WERI-Rb-1 (cell line): ENCODE measurements around the gene DCC.

Experiments
- DNase-seq: peaks from one replicate; pipeline ENCODE4 v3.0.0-alpha.2; 2020
- H3K27ac ChIP-seq: fragments of 250-450 bp; sonication (Bioruptor Pico); 2 replicates; pipeline ENCODE4 v1.5.1; 2020; ENCODE audit warnings: mild to moderate bottlenecking, moderate library complexity
- H3K27me3 ChIP-seq: fragments of 250-450 bp; sonication (Bioruptor Pico); 2 replicates; pipeline ENCODE4 v1.5.1; 2021; ENCODE audit warnings: mild to moderate bottlenecking, low read depth, moderate library complexity; ENCODE audit not compliant: insufficient read depth, severe bottlenecking
- H3K36me3 ChIP-seq: fragments of 250-450 bp; sonication (Bioruptor Pico); 2 replicates; pipeline ENCODE4 v1.5.1; 2020; ENCODE audit warnings: mild to moderate bottlenecking, moderate library complexity
- H3K4me3 ChIP-seq: 2 replicates; pipeline ENCODE4 v1.5.1; 2011; ENCODE audit warnings: low read depth, mild to moderate bottlenecking, control low read depth, low read length
- H3K9me3 ChIP-seq: fragments of 250-450 bp; sonication (Bioruptor Pico); 2 replicates; pipeline ENCODE4 v1.5.1; 2021; ENCODE audit warnings: mild to moderate bottlenecking, moderate library complexity; ENCODE audit not compliant: severe bottlenecking
- TF ChIP-seq, protein P1 (sequence below): IDR thresholded peaks from 2 replicates; pipeline ENCODE4 v1.5.1; 2011; ENCODE audit warnings: low read depth, mild to moderate bottlenecking, control low read depth, inconsistent platforms, low read length

Gene DCC

DNA sequence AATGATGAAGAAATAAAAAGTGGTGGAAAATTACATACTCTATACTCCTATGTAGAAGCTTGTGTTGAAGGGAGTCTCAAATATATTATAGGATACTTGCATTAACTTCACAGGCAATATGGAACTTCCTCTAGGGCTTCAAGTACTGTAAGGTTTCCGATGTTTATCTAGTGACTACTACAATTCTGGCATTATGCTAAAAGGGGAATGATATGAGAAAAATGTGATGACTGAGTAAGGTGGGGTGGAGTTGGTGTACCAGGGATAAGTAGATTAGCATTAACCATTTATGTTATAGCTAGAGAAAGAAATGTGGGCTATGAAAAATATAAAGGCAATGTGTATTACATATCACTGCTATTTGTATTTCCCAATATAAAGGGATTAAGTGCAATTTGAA lies 229.5 kb downstream of the DCC start:
- Histone ChIP-seq H3K36me3 (no peaks in the 10 kb centered on the region), H3K9me3 (no peaks in the 10 kb centered on the region), H3K27ac (no peak overlapping the region), H3K4me3 (no peak overlapping the region), H3K27me3 (no peaks in the 10 kb centered on the region)
- TF ChIP-seq, protein P1, sequence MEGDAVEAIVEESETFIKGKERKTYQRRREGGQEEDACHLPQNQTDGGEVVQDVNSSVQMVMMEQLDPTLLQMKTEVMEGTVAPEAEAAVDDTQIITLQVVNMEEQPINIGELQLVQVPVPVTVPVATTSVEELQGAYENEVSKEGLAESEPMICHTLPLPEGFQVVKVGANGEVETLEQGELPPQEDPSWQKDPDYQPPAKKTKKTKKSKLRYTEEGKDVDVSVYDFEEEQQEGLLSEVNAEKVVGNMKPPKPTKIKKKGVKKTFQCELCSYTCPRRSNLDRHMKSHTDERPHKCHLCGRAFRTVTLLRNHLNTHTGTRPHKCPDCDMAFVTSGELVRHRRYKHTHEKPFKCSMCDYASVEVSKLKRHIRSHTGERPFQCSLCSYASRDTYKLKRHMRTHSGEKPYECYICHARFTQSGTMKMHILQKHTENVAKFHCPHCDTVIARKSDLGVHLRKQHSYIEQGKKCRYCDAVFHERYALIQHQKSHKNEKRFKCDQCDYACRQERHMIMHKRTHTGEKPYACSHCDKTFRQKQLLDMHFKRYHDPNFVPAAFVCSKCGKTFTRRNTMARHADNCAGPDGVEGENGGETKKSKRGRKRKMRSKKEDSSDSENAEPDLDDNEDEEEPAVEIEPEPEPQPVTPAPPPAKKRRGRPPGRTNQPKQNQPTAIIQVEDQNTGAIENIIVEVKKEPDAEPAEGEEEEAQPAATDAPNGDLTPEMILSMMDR: no peak
- no peak for DNase-seq

DNA sequence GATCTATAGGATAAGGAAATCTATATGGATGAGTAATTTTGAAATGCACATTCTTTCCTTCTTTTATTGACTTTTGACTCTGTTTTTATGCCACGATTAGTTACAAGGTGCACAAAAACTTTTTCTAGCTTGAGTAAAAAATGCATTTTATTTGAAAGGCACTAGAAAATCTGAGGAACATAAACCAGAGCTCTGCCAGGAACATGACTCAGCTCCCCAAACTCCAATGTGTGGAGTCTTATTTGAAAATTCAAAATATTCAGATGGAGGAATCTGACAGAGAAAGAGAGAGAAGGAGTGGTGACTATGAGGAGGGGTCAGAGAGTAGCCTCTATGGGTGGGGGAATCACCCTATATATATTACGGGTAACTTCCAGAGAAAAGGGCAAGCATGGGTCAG lies 231.0 kb downstream of the DCC start:
- Histone ChIP-seq H3K4me3 (no peak overlapping the region), H3K27ac (no peak overlapping the region), H3K9me3 (no peaks in the 10 kb centered on the region), H3K36me3 (no peaks in the 10 kb centered on the region), H3K27me3 (no peaks in the 10 kb centered on the region)
- TF ChIP-seq, protein P1: no peak
- DNase-seq: no peak

DNA sequence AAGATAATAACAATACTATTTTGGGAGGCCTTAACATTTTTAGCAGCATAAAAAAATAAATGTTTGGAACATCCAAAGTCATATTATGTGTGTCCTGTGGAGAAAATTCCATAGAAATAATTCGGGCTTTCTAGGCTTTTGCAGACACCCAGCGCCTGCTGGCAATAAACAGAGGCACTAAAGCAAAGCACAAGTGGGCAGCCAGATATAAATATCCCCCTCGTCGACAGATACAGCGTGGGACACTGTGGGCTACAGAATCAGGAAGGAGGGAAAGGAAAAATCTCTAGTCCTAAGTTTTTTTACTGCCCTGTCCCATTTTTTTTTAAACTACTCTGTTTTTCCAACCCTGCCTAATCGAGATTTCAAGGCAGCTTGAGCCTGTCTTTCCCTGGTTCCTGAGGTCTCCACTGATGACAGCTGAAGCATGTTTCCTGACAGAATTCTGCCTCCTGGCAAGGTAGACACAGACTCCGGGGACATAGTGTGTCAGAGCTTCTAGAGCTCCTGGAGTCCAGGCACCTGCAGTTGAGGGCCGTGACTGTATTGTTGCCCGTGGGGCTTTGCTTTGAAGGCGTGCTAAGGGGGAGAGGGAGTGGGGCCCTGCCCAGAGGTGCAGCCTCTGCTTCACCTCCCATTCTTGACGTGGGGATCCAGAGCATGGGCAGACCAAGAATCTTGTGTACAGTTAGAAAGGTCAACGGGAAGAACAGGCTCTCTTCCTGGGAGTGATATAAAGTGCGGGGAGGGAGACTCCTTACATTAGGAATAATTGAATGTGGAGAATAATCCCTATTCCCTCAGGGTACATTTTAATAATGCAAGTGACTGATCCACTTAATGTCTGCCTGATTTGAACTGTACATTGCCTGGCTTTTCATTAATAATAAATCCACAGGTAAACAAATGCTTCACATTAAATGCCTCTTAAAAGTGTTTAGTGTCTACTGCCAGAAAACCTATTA lies 232.3 kb downstream of the DCC start:
- Histone ChIP-seq H3K27me3 (no peaks in the 10 kb centered on the region), H3K27ac (peak overlapping the region; percentile 70), H3K36me3 (no peaks in the 10 kb centered on the region), H3K9me3 (no peaks in the 10 kb centered on the region), H3K4me3 (no peak overlapping the region)
- DNase-seq: peak; percentile 55
- TF ChIP-seq, protein P1: no peak

DNA sequence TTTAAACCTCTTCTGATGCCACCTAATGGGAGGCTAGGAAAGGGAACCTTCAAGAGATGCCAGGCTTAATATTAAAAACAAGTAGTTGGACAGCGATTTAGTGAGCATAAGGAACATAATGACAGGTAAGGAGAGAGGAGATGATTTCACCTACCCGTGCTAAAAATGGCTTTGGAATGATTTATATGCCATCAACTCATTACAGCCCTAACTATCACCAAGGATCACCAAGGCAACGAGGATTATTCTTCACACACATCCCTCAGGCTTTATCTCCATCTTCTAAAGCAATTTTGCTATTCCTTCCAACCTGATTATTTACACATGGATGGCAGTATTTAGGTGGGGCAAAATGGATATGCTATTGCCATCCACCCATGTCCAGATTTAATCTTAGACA lies 237.8 kb downstream of the DCC start:
- no peak overlapping the region for H3K4me3 ChIP-seq
- no peak for DNase-seq
- TF ChIP-seq, protein P1: no peak

DNA sequence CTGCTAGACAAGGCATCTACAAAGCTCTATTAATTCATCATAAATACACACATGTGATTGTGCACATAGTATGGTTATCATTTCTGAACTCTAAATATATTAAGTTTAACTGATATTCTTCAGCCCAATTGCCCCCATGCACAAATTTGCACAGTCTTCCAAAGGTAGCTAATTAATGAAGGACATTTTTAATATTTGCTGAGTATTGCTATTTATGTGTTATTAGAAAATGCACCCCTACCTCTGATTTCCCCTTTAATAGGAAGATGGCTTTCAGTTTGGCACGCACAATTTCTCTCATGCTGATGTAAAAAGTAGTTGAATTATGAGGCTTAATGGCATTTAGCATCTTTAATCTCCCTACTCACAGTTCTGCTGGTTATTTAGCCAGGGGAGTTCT lies 242.1 kb downstream of the DCC start:
- Histone ChIP-seq H3K27ac (no peak overlapping the region), H3K4me3 (no peak overlapping the region), H3K27me3 (no peaks in the 10 kb centered on the region), H3K9me3 (no peaks in the 10 kb centered on the region), H3K36me3 (no peaks in the 10 kb centered on the region)
- TF ChIP-seq, protein P1: no peak
- DNase-seq: no peak

More for the DNA sequence above, 237.8 kb downstream of the DCC start:
- Histone ChIP-seq H3K27me3 (no peaks in the 10 kb centered on the region), H3K36me3 (no peaks in the 10 kb centered on the region), H3K9me3 (no peaks in the 10 kb centered on the region), H3K27ac (no peak overlapping the region)
